Endothelial cell of coronary artery (primary cell): ENCODE data around the gene PMFBP1. TPM values are rescaled to one million over a fixed set of nuclear protein-coding genes. Genes with fewer than 3 reads are reported as not detected.

Experiments
- total RNA-seq: library from RNA; depleted of rRNA; stranded (reverse); fragments of >200 nt; gene quantifications from 2 replicates; pipeline ENCODE4 v1.2.3, GENCODE V29; 2014

Gene PMFBP1, protein sequence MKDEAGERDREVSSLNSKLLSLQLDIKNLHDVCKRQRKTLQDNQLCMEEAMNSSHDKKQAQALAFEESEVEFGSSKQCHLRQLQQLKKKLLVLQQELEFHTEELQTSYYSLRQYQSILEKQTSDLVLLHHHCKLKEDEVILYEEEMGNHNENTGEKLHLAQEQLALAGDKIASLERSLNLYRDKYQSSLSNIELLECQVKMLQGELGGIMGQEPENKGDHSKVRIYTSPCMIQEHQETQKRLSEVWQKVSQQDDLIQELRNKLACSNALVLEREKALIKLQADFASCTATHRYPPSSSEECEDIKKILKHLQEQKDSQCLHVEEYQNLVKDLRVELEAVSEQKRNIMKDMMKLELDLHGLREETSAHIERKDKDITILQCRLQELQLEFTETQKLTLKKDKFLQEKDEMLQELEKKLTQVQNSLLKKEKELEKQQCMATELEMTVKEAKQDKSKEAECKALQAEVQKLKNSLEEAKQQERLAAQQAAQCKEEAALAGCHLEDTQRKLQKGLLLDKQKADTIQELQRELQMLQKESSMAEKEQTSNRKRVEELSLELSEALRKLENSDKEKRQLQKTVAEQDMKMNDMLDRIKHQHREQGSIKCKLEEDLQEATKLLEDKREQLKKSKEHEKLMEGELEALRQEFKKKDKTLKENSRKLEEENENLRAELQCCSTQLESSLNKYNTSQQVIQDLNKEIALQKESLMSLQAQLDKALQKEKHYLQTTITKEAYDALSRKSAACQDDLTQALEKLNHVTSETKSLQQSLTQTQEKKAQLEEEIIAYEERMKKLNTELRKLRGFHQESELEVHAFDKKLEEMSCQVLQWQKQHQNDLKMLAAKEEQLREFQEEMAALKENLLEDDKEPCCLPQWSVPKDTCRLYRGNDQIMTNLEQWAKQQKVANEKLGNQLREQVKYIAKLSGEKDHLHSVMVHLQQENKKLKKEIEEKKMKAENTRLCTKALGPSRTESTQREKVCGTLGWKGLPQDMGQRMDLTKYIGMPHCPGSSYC
- total RNA-seq, result 0.38 and 0.63 TPM in 2 replicates

GRCh38 chr16:72172105-72173034 is at the start of gene PMFBP1:
Gene PMFBP1 (minus strand): TSS chr16:72172155. CDS start chr16:72171208, 947 bp downstream.

GRCh38 chr16:72093448-72094265 is 78.3 kb downstream of the PMFBP1 start, which contains the start of the genes DHX38 and TXNL4B:
Gene DHX38 (plus strand): TSS chr16:72093847. CDS start chr16:72096158, 2,311 bp downstream.
Gene TXNL4B (minus strand): TSS chr16:72093620. CDS start chr16:72090749, 2,871 bp downstream.

Other genes with a start within 250 kb of the PMFBP1 start
- gene PKD1L3, start 171.8 kb downstream of the PMFBP1 start, total RNA-seq, result not detected in 2 replicates
- gene DHODH, start 163.4 kb downstream of the PMFBP1 start, total RNA-seq, result 3.7 TPM in 2 replicates
- gene HP, start 117.7 kb downstream of the PMFBP1 start, total RNA-seq, result not detected in 2 replicates
- not detected in 2 replicates for gene HPR, start 108.9 kb downstream of the PMFBP1 start, total RNA-seq
- gene TXNL4B, start 78.5 kb downstream of the PMFBP1 start, total RNA-seq, result 5.9 and 6.7 TPM in 2 replicates
- 109 and 116 TPM in 2 replicates for gene DHX38, start 78.3 kb downstream of the PMFBP1 start, total RNA-seq